Stomach (tissue), 9 donors: ENCODE results near the gene RPS3. TPM values are rescaled to one million over a fixed set of nuclear protein-coding genes. Genes with fewer than 3 reads are reported as not detected.

Source experiments
- DNase-seq, 2 donors: peaks; one replicate each; pipeline versions ENCODE4 v3.0.0 to v3.0.0-alpha.2; 2013 to 2019
- H3K27ac ChIP-seq, 5 donors: fragments of 200-600 bp in 4 of 5; sonication (generic) in 4 of 5; one replicate each; pipeline ENCODE4 v1.5.1; 2013 to 2019; ENCODE audit warnings: mild to moderate bottlenecking in 1 of 5, moderate library complexity in 1 of 5
- H3K27me3 ChIP-seq, 3 donors: fragments of 200-600 bp; sonication (generic); one replicate each; pipeline ENCODE4 v1.5.1; 2017 to 2019; ENCODE audit warnings: mixed run types in 1 of 3
- H3K36me3 ChIP-seq, 4 donors: fragments of 200-600 bp; sonication (generic); 1 replicate in 3 of 4; 2 replicates in 1 of 4; pipeline ENCODE4 v1.5.1; 2016 to 2019
- H3K4me1 ChIP-seq, 4 donors: fragments of 200-600 bp; sonication (generic); one replicate each; pipeline ENCODE4 v1.5.1; 2016 to 2019
- H3K4me3 ChIP-seq, 4 donors: fragments of 200-600 bp; sonication (generic) in 3 of 4; one replicate each; pipeline ENCODE4 v1.5.1; 2016 to 2019; ENCODE audit warnings: mild to moderate bottlenecking in 1 of 4
- H3K9me3 ChIP-seq, 4 donors: fragments of 200-600 bp; sonication (generic); one replicate each; pipeline ENCODE4 v1.5.1; 2016 to 2019
- CTCF ChIP-seq, 7 experiments: fragments of 450-650 bp in 4 of 7; fragments of 200-600 bp in 3 of 7; sonication (generic) in 3 of 7; IDR thresholded peaks; one replicate each; pipeline ENCODE4 v1.5.1; 2016 to 2019; ENCODE audit warnings: antibody characterized with exemption in 7 of 7, control low read depth in 2 of 7, mild to moderate bottlenecking in 1 of 7
- EP300 ChIP-seq: sonication (generic); formaldehyde crosslinking; IDR thresholded peaks from one replicate; pipeline ENCODE4 v1.6.1; 2017; ENCODE audit warnings: antibody characterized with exemption
- POLR2A ChIP-seq, 4 donors: fragments of 450-650 bp; IDR thresholded peaks; one replicate each; pipeline ENCODE4 v1.6.1; 2016; ENCODE audit warnings: antibody characterized with exemption in 4 of 4, control low read depth in 2 of 4, mild to moderate bottlenecking in 1 of 4, moderate library complexity in 1 of 4
- POLR2AphosphoS5 ChIP-seq, 3 donors: sonication (generic); formaldehyde crosslinking; IDR thresholded peaks; one replicate each; pipeline ENCODE4 v1.6.1; 2016; ENCODE audit warnings: antibody characterized with exemption in 3 of 3
- WGBS, 5 donors: extraction: QIAGEN DNeasy Blood & Tissue Kit in 3 of 5; methylation state at CpG; one replicate each; pipeline versions ENCODE4 v1.1.5 to v1.1.7; 2013 to 2018; 5-methylcytosine and 5-hydroxymethylcytosine counted together
- intact Hi-C: fragments of 100-400 bp; cut with DNase I; formaldehyde crosslinking; loops from one replicate; pipeline ENCODE4 v1.15.1; 2023; ENCODE audit warnings: low total_unique reads
- polyA plus RNA-seq, 3 donors: library from polyadenylated mRNA; stranded (reverse); fragments of 200-250 nt; gene quantifications; one replicate each; pipeline ENCODE4 v1.2.3, GENCODE V29; 2013
- total RNA-seq, 5 donors: library from RNA; depleted of rRNA; stranded (reverse); fragments of >200 nt; gene quantifications; one replicate each; pipeline versions ENCODE4 v1.1.0 to v1.2.3, GENCODE V29; 2014 to 2016
- donor health status: healthy with polysubstance abuse.
- donor health status: Bipolar disorder and iron deficiency.
- donor health status: healthy.

Gene RPS3
- total and polyA plus RNA-seq, 8 donors = 607 to 3,770 (median 1,532) TPM

- Histone ChIP-seq H3K4me3 (no peak overlapping the region), H3K9me3 (no peaks in the 10 kb centered on the region), H3K4me1 (peaks cover 0 to 14% (median 5%) of the 10 kb centered on the region in 4 donors), H3K27me3 (peaks cover 0 to 18% (median 0%) of the 10 kb centered on the region in 3 donors), H3K27ac (no peak overlapping the region), H3K36me3 (no peaks in the 10 kb centered on the region)
- WGBS, 5 donors = 83 to 96% (median 92%) methylated on average over 11 of the region's 11 CpGs
- intact Hi-C loops = no loop called here
- no peak for DNase-seq
- TF ChIP-seq EP300 = no peak
- TF ChIP-seq POLR2AphosphoS5 (IDR thresholded peaks at IDR 0.05) = no peak
- TF ChIP-seq POLR2A (IDR thresholded peaks at IDR 0.05) = no peak
- no peak for TF ChIP-seq CTCF (IDR thresholded peaks at IDR 0.05)
These were observed 50.5 kb downstream of the RPS3 start for GRCh38 chr11:75449776-75450175.

- Histone ChIP-seq H3K27me3 (peaks cover 0 to 18% (median 0%) of the 10 kb centered on the region in 3 donors), H3K27ac (no peak overlapping the region), H3K4me3 (no peak overlapping the region), H3K4me1 (peaks cover 0 to 17% (median 7%) of the 10 kb centered on the region in 4 donors), H3K36me3 (no peaks in the 10 kb centered on the region), H3K9me3 (no peaks in the 10 kb centered on the region)
- intact Hi-C loops = no loop called here
- WGBS, 5 donors = 81 to 93% (median 89%) methylated on average over 4 to 7 of the region's 7 CpGs
- TF ChIP-seq POLR2A (IDR thresholded peaks at IDR 0.05) (no peak), CTCF (IDR thresholded peaks at IDR 0.05) (no peak), POLR2AphosphoS5 (IDR thresholded peaks at IDR 0.05) (no peak), EP300 (no peak)
- no peak for DNase-seq
These were observed 50.9 kb downstream of the RPS3 start for GRCh38 chr11:75450236-75450635.

- Histone ChIP-seq H3K36me3 (no peaks in the 10 kb centered on the region), H3K27ac (no peak overlapping the region), H3K27me3 (peaks cover 0 to 15% (median 0%) of the 10 kb centered on the region in 3 donors), H3K4me3 (no peak overlapping the region), H3K9me3 (no peaks in the 10 kb centered on the region), H3K4me1 (peaks cover 0 to 13% (median 7%) of the 10 kb centered on the region in 4 donors)
- 69 to 78% (median 75%) methylated on average over 32 to 46 of the region's 46 CpGs for WGBS, 5 donors
- TF ChIP-seq POLR2A (IDR thresholded peaks at IDR 0.05) = no peak
- no peak for TF ChIP-seq POLR2AphosphoS5 (IDR thresholded peaks at IDR 0.05)
- TF ChIP-seq CTCF (IDR thresholded peaks at IDR 0.05) = peak in 2 of 7 experiments; percentile 27 to 40
- no peak for TF ChIP-seq EP300
- no peak for DNase-seq
- intact Hi-C loops = no loop called here
These were observed 51.8 kb downstream of the RPS3 start for GRCh38 chr11:75450826-75451821.

- no peaks in the 10 kb centered on the region for H3K36me3 ChIP-seq
- TF ChIP-seq POLR2AphosphoS5 (IDR thresholded peaks at IDR 0.05) (no peak), CTCF (IDR thresholded peaks at IDR 0.05) (no peak), EP300 (no peak), POLR2A (IDR thresholded peaks at IDR 0.05) (no peak)
- no peak overlapping the region for H3K4me3 ChIP-seq
- 69 to 74% (median 70%) methylated on average over 9 of the region's 9 CpGs for WGBS, 5 donors
- no peak for DNase-seq
- intact Hi-C loops = no loop called here
- H3K9me3 ChIP-seq = no peaks in the 10 kb centered on the region
- H3K27ac ChIP-seq = no peak overlapping the region
- peaks cover 0 to 13% (median 7%) of the 10 kb centered on the region in 4 donors for H3K4me1 ChIP-seq
- H3K27me3 ChIP-seq = peaks cover 0 to 15% (median 0%) of the 10 kb centered on the region in 3 donors
These were observed 54.8 kb downstream of the RPS3 start for GRCh38 chr11:75453916-75454655.
